ENCODE measurements around the gene PARP12.

DNA sequence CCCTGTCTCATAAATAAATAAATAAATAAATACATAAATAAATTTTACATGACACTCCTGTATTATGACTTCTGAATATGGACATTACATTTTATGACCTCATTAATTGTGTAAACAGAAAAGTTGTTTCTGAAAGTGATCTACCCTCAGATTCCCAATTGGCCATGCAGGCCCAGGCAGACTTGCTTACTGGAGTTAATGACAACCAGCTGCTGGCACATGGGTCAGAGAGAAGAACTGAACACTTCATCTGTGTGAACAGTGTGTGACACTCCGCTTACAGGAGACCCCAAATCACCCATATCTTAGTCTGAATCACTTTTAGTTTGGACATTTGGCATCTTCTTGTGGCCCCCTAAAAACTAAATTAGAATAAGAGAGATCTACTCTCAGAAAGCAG, 31.4 kb downstream of the PARP12 start:
- TF ChIP-seq EP300 (IDR thresholded peaks at IDR 0.05; ENCODE audit: borderline replicate concordance in 1 of 2, low read depth in 2 of 2, low read length in 2 of 2) (no peak), KDM5A (IDR thresholded peaks at IDR 0.05; ENCODE audit: low read length) (no peak), CHD2 (IDR thresholded peaks at IDR 0.05; ENCODE audit: low read length) (no peak), EZH2 (IDR thresholded peaks at IDR 0.05; ENCODE audit: low read depth, low read length, severe bottlenecking) (no peak), RAD21 (IDR thresholded peaks at IDR 0.05 in 1 of 2, conservative IDR thresholded peaks at IDR 0.05 in 1 of 2; ENCODE audit: low read depth in 2 of 2, low read length in 2 of 2) (no peak), POLR2A (IDR thresholded peaks at IDR 0.05; ENCODE audit: control extremely low read depth in 1 of 2, low read depth in 2 of 2, low read length in 2 of 2) (no peak), CREB1 (IDR thresholded peaks at IDR 0.05) (no peak), POLR2AphosphoS5 (IDR thresholded peaks at IDR 0.05; ENCODE audit: low read depth, low read length) (no peak), SIN3A (conservative IDR thresholded peaks at IDR 0.05 in 1 of 2, IDR thresholded peaks at IDR 0.05 in 1 of 2; ENCODE audit: low read depth in 1 of 2, low read length in 2 of 2) (no peak), RFX5 (IDR thresholded peaks at IDR 0.05; ENCODE audit: borderline replicate concordance, low read depth, low read length) (no peak)
- TF ChIP-seq, protein P1, sequence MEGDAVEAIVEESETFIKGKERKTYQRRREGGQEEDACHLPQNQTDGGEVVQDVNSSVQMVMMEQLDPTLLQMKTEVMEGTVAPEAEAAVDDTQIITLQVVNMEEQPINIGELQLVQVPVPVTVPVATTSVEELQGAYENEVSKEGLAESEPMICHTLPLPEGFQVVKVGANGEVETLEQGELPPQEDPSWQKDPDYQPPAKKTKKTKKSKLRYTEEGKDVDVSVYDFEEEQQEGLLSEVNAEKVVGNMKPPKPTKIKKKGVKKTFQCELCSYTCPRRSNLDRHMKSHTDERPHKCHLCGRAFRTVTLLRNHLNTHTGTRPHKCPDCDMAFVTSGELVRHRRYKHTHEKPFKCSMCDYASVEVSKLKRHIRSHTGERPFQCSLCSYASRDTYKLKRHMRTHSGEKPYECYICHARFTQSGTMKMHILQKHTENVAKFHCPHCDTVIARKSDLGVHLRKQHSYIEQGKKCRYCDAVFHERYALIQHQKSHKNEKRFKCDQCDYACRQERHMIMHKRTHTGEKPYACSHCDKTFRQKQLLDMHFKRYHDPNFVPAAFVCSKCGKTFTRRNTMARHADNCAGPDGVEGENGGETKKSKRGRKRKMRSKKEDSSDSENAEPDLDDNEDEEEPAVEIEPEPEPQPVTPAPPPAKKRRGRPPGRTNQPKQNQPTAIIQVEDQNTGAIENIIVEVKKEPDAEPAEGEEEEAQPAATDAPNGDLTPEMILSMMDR (IDR thresholded peaks at IDR 0.05; ENCODE audit: control extremely low read depth in 1 of 3, insufficient read depth in 1 of 3, low read depth in 1 of 3, low read length in 3 of 3), result no peak
- TF ChIP-seq, protein P2, sequence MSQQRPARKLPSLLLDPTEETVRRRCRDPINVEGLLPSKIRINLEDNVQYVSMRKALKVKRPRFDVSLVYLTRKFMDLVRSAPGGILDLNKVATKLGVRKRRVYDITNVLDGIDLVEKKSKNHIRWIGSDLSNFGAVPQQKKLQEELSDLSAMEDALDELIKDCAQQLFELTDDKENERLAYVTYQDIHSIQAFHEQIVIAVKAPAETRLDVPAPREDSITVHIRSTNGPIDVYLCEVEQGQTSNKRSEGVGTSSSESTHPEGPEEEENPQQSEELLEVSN (IDR thresholded peaks at IDR 0.05), result no peak
- TF ChIP-seq, protein P3, sequence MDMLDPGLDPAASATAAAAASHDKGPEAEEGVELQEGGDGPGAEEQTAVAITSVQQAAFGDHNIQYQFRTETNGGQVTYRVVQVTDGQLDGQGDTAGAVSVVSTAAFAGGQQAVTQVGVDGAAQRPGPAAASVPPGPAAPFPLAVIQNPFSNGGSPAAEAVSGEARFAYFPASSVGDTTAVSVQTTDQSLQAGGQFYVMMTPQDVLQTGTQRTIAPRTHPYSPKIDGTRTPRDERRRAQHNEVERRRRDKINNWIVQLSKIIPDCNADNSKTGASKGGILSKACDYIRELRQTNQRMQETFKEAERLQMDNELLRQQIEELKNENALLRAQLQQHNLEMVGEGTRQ (IDR thresholded peaks at IDR 0.05; ENCODE audit: low read length), result no peak

Measured in H1 (cell line).